Transverse colon (tissue), 3 donors: ENCODE measurements around the gene UBE2J2.

Experiments
- EP300 ChIP-seq: sonication (generic); formaldehyde crosslinking; IDR thresholded peaks from one replicate; pipeline ENCODE4 v1.6.1; 2017; ENCODE audit warnings: antibody characterized with exemption, low read depth
- TF ChIP-seq, protein P1 (sequence below), 5 experiments: fragments of 200-600 bp in 3 of 5; fragments of 450-650 bp in 2 of 5; sonication (generic) in 3 of 5; IDR thresholded peaks; 1 replicate in 2 of 5; 2 replicates in 3 of 5; pipeline ENCODE4 v1.5.1; 2016 to 2017; ENCODE audit warnings: antibody characterized with exemption in 5 of 5, inconsistent platforms in 3 of 5, mild to moderate bottlenecking in 2 of 5, moderate library complexity in 1 of 5

- TF ChIP-seq EP300: no peak
- TF ChIP-seq, protein P1, sequence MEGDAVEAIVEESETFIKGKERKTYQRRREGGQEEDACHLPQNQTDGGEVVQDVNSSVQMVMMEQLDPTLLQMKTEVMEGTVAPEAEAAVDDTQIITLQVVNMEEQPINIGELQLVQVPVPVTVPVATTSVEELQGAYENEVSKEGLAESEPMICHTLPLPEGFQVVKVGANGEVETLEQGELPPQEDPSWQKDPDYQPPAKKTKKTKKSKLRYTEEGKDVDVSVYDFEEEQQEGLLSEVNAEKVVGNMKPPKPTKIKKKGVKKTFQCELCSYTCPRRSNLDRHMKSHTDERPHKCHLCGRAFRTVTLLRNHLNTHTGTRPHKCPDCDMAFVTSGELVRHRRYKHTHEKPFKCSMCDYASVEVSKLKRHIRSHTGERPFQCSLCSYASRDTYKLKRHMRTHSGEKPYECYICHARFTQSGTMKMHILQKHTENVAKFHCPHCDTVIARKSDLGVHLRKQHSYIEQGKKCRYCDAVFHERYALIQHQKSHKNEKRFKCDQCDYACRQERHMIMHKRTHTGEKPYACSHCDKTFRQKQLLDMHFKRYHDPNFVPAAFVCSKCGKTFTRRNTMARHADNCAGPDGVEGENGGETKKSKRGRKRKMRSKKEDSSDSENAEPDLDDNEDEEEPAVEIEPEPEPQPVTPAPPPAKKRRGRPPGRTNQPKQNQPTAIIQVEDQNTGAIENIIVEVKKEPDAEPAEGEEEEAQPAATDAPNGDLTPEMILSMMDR (IDR thresholded peaks at IDR 0.05): no peak
Observed at GRCh38 chr1:1318131-1318652, 44.5 kb upstream of the UBE2J2 start.
